WERI-Rb-1 (cell line): Measurements from ENCODE around the gene RASSF3.

ENCODE experiments used
- DNase-seq: peaks from one replicate; pipeline ENCODE4 v3.0.0-alpha.2; 2020
- H3K27ac ChIP-seq: fragments of 250-450 bp; sonication (Bioruptor Pico); 2 replicates; pipeline ENCODE4 v1.5.1; 2020; ENCODE audit warnings: mild to moderate bottlenecking, moderate library complexity
- H3K27me3 ChIP-seq: fragments of 250-450 bp; sonication (Bioruptor Pico); 2 replicates; pipeline ENCODE4 v1.5.1; 2021; ENCODE audit warnings: mild to moderate bottlenecking, low read depth, moderate library complexity; ENCODE audit not compliant: insufficient read depth, severe bottlenecking
- H3K36me3 ChIP-seq: fragments of 250-450 bp; sonication (Bioruptor Pico); 2 replicates; pipeline ENCODE4 v1.5.1; 2020; ENCODE audit warnings: mild to moderate bottlenecking, moderate library complexity
- H3K4me3 ChIP-seq: 2 replicates; pipeline ENCODE4 v1.5.1; 2011; ENCODE audit warnings: low read depth, mild to moderate bottlenecking, control low read depth, low read length
- H3K9me3 ChIP-seq: fragments of 250-450 bp; sonication (Bioruptor Pico); 2 replicates; pipeline ENCODE4 v1.5.1; 2021; ENCODE audit warnings: mild to moderate bottlenecking, moderate library complexity; ENCODE audit not compliant: severe bottlenecking
- TF ChIP-seq, protein P1 (sequence below): IDR thresholded peaks from 2 replicates; pipeline ENCODE4 v1.5.1; 2011; ENCODE audit warnings: low read depth, mild to moderate bottlenecking, control low read depth, inconsistent platforms, low read length

The RASSF3 gene

DNA sequence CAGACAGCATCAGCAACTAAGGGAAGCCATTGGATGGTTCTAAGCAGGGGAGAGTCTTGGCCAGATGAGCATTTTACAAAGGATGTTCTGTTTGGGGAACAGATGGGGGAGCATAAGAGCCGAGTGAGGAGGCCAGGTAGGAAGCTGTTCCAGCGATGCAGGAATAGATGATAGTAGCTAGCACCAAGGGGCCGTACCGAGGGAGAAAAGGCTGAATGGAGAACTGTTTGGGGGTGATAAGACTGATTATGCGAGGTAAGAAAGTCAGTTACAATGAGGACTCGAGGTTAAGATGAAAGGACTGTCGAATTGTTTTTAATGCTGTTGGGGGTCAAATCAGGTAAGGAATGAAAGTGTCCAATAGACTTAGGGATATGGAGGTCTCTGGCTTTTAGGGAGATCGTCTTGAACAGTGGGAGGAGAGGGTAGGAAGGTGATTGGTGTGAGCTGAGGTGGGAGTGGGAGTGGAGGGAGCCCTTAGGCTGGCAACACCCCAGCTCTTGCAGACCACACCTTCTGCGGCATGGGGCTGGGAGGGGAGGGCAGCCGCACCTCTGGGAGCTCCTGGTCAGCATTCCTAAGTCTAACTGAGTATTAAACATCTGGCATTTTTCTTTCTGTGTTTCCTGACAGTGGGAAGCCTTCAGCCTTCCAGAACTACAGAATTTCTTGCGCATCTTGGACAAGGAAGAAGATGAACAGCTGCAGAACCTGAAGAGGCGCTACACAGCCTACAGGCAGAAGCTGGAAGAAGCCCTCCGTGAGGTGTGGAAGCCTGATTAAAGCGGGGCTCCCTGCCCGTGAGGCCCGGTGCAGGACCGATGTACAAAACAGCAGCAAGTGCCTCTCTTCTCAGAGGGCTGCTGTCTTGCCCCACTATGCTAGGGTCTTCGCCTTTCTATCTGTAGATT is 84.1 kb downstream of the RASSF3 start:
- Histone ChIP-seq H3K9me3 (no peaks in the 10 kb centered on the region), H3K36me3 (peaks cover 5% of the 10 kb centered on the region; the same call in 1 of the 2 replicates), H3K27ac (no peak overlapping the region), H3K4me3 (no peak overlapping the region), H3K27me3 (no peaks in the 10 kb centered on the region)
- DNase-seq = no peak
- TF ChIP-seq, protein P1, sequence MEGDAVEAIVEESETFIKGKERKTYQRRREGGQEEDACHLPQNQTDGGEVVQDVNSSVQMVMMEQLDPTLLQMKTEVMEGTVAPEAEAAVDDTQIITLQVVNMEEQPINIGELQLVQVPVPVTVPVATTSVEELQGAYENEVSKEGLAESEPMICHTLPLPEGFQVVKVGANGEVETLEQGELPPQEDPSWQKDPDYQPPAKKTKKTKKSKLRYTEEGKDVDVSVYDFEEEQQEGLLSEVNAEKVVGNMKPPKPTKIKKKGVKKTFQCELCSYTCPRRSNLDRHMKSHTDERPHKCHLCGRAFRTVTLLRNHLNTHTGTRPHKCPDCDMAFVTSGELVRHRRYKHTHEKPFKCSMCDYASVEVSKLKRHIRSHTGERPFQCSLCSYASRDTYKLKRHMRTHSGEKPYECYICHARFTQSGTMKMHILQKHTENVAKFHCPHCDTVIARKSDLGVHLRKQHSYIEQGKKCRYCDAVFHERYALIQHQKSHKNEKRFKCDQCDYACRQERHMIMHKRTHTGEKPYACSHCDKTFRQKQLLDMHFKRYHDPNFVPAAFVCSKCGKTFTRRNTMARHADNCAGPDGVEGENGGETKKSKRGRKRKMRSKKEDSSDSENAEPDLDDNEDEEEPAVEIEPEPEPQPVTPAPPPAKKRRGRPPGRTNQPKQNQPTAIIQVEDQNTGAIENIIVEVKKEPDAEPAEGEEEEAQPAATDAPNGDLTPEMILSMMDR = no peak

GRCh38 chr12:64695550-64695949 is 85.3 kb downstream of the RASSF3 start:
- no peaks in the 10 kb centered on the region for H3K9me3 ChIP-seq
- no peak overlapping the region for H3K27ac ChIP-seq
- TF ChIP-seq, protein P1 = no peak
- no peaks in the 10 kb centered on the region for H3K27me3 ChIP-seq
- peaks cover 5% of the 10 kb centered on the region; the same call in 1 of the 2 replicates for H3K36me3 ChIP-seq
- H3K4me3 ChIP-seq = no peak overlapping the region
- DNase-seq = no peak

DNA sequence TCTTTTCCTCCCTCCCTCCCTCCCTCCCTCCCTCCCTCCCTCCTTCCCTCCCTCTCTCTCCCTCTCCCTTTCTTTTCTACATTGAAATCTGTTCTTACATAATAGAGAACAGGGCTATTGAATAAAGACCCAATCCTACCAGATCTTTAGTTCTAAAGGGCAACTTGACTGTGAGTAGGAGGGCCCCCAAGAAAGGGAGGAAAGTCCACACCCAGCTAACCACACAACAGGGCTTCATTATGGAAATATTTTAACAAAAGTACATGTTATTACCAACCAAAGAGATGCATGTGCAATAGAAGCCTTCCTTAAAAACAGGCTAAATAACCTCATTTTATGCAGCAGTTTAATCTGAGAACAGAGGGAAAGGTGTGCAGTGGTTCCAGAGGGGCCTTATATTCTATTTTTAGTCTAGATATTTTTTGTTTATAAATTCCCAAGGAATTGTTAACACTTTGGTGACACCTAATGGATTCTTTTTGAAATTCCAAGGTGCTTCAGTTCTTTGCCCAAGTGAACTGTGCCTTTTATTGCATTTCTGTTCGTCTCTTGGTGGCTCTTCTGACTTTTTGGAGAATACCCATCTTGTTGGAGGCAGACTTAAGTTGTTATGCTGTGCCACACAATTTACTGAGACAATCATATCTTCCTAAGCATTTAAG is 85.9 kb downstream of the RASSF3 start:
- DNase-seq = no peak
- no peaks in the 10 kb centered on the region for H3K9me3 ChIP-seq
- H3K36me3 ChIP-seq = peaks cover 5% of the 10 kb centered on the region; the same call in 1 of the 2 replicates
- H3K27ac ChIP-seq = no peak overlapping the region
- no peaks in the 10 kb centered on the region for H3K27me3 ChIP-seq
- TF ChIP-seq, protein P1 = no peak
- no peak overlapping the region for H3K4me3 ChIP-seq

DNA sequence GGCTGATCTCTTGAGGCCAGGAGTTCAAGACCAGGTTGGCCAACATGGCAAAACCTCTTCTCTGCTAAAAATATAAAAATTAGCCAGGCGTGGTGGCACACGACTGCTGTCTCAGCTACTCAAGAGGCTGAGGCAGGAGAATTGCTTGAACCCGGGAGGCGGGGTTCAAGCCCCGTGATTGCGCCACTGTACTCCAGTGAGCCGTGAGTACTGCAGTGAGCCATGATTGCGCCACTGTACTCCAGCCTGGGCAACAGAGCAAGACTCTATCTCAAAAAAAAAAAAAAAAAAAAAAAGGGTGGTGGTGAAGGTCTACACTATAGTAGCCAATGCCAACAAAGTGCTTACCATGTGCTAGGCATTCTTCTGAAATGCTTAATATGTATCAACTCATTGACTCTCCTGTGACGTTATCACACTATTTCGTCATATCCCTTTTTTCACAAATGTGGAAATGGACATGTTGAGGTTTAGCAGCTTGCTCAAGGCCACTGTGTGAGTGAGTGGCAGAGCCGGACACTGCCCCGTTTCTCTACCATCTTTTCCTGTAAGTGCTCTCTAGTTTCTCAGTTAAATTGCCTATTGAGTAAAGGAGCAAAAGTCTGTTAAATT is 89.3 kb downstream of the RASSF3 start:
- no peak overlapping the region for H3K27ac ChIP-seq
- TF ChIP-seq, protein P1 = no peak
- no peaks in the 10 kb centered on the region for H3K36me3 ChIP-seq
- H3K9me3 ChIP-seq = no peaks in the 10 kb centered on the region
- no peak for DNase-seq
- no peaks in the 10 kb centered on the region for H3K27me3 ChIP-seq
- H3K4me3 ChIP-seq = no peak overlapping the region

DNA sequence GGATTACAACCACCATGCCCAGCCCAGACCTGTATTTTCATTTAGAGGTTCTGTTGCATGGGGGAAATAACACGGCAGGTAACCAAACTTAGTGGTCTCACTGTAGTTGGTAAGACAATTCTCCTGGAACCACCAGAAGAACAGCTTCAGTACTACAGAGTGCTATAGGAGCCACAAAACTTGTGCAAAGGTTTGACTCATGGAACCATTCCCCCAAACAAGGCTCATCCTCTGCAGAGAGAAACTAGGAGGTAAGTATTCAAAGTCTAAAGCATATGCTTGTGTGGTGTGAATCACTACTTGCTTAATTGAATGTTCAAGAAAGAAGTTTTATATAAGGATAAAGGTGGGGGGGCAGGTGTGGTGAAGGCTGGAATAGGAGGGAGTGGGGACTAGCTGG is 90.2 kb downstream of the RASSF3 start:
- no peak for DNase-seq
- H3K36me3 ChIP-seq = no peaks in the 10 kb centered on the region
- TF ChIP-seq, protein P1 = no peak
- H3K9me3 ChIP-seq = no peaks in the 10 kb centered on the region
- no peaks in the 10 kb centered on the region for H3K27me3 ChIP-seq
- H3K27ac ChIP-seq = no peak overlapping the region
- no peak overlapping the region for H3K4me3 ChIP-seq
